Superior temporal gyrus (tissue), 1 donor: ENCODE results near the gene CYP27C1.
"Not testable (repeated sequence)": the region's sequence is repeated elsewhere in the genome, so short reads cannot be mapped to it uniquely, and the experiment has no call there.

Source experiments
- DNase-seq: peaks from one replicate; pipeline ENCODE4 v3.0.0-alpha.2; 2016; ENCODE audit errors: extremely low spot score

Gene CYP27C1

DNA sequence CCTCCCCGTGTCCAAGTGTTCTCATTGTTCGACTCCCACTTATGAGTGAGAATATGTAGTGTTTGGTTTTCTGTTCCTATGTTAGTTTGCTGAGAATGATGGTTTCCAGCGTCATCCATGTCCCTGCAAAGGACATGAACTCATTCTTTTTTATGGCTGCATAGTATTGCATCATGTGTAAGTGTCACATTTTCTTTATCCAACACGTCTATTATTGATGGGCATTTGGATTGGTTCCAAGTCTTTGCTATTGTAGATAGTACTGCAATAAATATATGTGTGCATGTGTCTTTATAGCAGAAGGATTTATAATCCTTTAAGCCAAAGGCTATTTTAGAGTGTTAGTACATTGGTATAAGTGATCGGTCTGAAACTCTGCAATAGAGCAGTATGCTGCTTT is 4.0 kb upstream of the CYP27C1 start:
- DNase-seq: not testable (repeated sequence)

DNA sequence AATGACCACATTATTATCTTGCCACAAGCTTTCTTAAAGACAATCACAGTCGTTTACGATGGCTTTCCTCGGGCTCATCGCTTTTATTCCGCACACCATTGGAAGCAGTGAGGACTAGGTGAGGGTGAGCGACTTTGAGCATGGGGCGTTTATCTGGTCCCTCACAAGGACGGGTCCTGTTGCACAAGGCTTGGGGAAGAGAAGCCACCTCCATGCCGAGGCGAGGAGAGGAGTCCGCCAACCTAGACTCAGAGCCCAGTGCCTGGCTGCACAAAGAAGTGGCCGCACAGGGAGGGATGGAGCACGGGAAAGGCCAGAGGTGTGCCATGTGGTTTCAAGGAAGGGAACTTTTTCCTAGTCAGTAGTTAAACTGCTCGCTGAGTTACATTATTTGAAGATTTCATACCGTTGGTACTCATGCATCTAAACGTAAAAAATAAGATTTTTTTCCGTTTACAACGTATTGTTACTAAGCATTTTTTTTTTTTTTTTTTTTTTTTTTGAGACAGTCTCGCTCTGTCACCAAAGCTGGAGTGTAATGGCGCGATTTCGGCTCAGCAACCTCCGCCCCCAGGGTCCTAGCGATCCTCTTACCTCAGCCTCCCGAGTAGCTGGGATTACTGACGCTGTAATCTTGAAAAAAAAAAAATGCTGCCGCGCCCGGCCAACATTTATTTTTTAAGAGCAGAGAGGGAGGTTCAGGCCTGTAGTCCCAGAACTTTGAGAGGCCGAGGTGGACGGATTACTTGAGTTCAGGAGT is 849 bp upstream of the CYP27C1 start:
- no peak for DNase-seq

DNA sequence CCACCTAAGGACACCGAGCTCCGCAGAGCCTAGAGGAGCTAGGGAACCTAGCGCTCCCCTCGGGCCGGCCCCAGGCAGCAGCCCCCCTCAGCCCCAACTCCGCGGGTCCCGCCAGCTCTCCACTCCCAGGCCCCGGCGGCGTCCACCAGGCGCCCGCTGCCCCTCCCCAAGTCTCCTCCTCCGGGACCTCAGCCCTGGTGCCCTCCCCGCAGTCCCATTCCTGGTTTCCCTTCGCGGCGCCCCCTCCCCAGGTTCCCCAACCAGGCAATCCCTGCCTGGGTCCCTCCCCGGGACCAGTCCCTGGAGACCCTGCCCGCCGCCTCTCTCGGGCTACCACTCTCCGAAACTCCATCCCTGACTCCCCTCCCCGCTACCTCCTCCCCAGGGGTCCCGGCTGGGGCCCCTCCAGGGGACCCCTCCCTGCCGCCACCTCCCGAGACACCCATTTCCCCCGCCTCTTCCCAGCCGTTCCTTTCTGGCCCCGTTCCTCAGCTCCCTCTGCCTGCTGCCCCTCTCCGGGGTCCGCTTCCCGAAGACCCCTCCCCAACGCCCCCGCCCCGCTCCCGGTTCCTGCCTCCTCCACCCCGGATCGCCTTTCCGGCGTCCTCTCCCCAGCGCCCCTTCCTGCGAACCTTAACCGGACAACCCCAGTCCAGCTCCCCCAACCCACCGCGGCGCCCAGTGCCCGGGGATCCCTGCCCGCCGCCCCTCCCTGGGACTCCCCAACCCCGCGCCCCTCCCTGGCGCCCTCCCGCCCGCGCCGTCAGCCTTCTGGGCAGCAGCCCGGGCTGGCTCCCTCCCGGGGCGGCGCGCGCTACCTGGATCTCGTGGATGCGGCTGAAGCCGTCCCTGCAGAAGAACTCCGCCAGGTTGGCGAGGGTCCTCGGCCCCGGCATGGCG is 678 bp downstream of the CYP27C1 start:
- DNase-seq: no peak

DNA sequence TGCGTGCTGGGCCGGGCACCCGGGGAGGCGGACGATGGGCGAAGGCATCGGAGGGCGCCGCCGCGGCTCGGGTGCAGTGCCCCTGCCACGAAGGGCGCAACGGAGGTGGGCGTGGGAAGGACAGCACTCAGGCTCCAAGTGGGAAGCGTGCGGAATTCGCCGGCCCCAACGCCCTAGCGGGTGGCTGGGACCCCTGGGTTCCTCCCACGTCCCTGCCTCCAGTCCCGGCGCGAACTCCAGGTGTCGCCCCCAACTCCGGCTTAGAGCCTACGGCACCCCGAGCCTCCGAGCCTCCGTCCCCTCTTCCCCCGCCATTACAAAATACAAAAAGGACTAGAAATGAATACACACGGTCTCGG is 1.3 kb downstream of the CYP27C1 start:
- DNase-seq: no peak

DNA sequence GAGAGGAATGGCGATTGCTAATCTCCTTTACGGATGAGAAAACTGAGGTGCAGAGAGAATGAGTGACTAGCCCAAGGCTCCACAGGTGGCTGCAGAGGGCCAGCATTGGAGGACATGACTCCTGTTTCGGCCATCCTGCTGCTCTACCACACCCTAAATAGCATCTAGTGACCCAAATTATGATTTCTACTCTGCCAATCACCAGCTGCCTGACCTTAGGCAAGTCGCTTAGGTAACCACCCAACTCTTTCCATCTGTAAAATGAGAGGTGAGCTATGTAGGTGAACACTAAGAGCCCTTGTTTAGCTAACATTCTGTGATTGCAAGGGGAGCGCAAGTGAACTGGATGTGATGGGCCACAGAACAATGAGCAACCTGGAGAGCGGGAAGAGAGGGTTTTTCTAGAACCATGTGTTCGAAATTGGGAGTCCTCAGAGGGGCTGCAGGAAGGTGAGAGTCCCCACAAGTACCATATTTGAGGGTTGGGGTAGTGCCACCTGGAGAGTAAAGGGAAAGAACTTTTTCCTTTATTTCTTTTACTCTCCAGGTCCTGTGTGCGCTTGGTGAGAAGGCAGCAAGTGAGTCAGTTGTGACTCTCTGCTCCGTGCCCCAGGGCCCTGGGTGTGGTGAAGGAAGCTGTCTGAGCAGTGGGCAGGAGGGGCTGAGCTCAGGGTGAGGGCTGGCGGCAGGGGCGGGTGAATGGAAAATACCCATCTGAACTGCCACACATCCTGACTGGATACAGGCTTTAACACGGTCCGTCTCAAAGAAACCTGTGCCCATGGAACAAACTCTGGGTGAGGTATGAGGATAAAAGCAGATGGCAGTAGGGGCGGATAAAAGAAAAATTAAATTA is 2.4 kb downstream of the CYP27C1 start:
- no peak for DNase-seq

GRCh38 chr2:127216593-127216992 is 3.5 kb downstream of the CYP27C1 start:
- no peak for DNase-seq

DNA sequence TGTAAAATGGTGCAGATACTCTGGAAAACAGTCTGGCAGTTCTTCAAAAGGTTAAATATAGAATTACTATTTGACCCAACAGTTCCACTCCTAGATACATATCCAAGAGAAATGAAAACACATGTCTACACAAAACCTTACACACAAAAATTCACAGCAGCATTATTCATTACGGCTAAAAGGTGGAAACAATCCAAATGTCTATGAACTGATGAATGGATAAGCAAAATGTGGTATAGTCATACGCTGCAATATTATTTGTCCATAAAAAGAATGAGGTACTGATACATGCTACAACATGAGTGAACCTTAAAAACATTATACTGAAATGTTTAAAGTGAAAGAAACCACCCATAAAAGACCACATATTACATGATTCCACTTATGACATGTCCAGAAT is 4.0 kb downstream of the CYP27C1 start:
- DNase-seq: no peak

- not testable (repeated sequence) for DNase-seq
Observed at GRCh38 chr2:127214201-127214600, 5.9 kb downstream of the CYP27C1 start.

GRCh38 chr2:127208313-127208712 is 11.8 kb downstream of the CYP27C1 start:
- no peak for DNase-seq

DNA sequence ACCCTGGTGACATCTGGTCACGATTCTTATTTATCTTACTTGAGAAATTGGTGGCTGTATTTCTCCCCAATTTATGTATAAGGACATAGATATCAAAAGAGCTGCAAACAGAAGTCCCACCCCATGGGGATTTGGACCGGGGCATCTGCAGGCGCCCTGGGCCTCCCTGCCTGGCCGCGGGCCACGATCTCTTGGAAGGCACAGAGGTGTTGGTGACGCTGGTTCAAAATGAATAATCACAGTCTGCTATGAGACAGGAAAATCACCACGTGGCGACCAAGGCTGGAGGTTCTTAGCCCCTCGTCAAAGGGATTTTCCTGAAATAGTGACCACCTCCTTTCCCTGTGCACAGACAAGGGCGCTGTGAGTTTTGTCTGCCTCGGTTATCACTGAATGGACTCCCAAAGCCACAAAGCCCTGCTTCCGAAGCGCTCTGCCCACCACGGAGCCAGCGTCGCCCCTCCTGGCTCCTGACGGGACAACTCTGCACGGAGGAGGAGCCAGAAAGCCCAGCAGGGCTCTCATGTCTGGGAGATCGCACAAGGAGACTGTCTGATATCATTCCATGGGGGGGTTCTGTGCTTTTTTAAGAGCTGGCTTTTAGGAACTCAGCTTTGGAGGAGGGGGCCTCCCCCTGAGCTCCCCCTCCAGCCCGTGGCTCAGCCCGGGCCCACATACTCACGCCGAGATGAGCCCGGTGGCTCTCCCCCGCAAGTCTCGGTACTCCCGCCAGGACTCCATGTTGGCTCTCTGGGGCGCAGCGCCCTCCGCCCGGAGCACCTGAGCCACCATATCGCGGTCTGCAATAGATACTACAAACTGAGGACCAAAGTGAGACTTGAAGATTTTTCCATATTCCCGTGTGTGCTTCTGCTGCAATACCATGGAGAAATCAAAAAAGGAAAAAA is 14.6 kb downstream of the CYP27C1 start:
- no peak for DNase-seq

- no peak for DNase-seq
Observed at GRCh38 chr2:127201452-127201851, 18.6 kb downstream of the CYP27C1 start.

DNA sequence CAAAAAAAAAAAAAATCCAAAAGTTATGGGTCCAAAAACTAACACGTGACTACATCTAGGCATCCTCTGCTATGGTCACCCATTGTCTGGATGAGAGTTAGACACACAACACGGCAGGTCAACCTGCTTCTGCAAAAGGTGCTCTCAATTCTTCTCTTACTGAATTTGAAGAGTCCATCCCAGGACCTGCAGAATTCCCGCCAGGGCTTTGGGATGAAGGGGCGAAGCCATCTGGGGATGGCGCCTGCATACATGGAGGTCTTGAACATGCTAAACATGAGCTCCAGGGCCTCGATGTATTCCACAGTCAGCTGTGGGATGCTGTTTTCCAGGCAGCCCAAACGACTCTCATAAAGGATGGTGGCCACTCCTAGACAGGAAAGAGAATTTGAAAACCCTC is 19.1 kb downstream of the CYP27C1 start:
- DNase-seq: no peak

GRCh38 chr2:127199223-127199622 is 20.9 kb downstream of the CYP27C1 start:
- no peak for DNase-seq

- no peak for DNase-seq
Observed at GRCh38 chr2:127197475-127198385, 22.4 kb downstream of the CYP27C1 start.

DNA sequence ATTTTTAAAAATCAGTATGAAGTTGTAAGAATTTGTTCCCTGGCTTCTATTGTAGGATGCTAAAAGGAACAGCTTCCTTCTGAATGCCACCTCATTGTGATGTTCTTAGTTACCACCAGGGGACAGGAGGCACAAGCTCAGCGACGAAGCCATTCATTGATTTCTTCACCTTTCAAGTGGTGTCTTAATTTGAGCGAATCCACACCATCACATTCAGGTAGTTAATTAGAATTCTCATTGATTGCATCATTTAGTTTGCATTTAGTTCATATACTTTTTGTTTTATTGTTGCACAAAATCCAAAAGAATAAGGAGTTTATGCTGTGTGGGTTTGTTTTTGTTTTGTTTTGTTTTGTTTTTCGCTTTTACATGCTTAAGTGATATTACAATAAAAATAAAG is 23.1 kb downstream of the CYP27C1 start:
- no peak for DNase-seq

DNA sequence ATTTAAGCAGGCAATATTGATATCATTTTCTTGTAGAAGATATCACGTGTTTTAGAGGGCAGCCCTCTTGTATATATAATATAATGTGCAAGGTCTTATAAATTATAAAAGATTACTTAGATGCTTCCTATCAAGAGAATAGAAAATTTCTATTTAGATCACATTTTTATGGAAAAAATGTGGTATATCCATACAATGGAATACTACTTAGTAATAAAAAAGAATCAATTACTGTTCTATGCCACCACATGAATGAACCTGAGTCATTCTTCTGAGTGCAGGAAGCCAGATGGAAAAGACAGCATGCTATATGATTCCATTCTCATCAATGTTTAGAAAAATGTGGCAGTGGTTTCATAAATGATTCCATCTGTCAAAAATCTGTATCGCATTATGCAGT is 23.6 kb downstream of the CYP27C1 start:
- DNase-seq: no peak

DNA sequence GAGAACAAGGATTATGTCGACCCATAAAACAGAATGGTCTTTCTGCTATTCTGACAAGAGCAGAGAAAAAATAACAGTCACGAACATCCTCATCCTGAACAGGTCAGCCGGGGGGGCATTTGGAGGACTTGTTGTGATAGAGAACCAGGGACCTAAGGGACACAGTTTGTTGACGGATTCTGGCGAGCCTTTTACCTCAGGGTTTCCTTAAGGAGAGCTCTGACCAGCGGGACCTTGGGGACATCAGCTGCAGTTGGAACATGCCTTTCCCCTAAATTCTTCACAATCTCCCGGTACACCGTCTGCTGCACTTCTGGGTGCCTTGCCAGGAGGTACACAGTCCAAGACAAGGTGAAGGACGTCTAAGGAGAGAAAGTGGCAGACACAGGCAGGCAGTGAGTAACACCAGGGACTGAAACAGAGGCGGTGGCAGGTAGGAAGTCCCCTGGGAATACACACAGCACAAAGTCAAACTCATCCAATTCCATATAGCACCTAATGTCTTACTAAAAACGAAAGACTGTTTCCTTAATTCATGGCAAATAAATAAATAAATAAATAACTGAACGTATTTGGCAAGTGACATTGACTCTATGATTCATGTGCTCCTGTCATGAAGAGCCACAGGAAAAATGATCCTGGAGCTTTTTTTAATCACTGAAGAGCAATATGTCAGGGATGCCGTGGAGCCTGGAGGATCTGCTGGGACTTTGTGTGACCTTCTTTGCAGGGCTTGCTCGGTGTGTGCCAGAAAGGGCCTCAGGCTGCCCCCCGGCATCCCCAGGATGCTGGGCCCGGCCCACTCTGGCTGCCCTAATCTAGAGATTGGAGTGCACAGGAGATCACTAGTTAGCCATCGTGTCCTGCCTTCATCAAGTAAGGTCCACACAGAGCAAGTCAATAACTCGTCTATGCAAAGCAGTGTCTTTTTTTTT is 24.7 kb downstream of the CYP27C1 start:
- no peak for DNase-seq

- DNase-seq: no peak
Observed at GRCh38 chr2:127194447-127194846, 25.7 kb downstream of the CYP27C1 start.

DNA sequence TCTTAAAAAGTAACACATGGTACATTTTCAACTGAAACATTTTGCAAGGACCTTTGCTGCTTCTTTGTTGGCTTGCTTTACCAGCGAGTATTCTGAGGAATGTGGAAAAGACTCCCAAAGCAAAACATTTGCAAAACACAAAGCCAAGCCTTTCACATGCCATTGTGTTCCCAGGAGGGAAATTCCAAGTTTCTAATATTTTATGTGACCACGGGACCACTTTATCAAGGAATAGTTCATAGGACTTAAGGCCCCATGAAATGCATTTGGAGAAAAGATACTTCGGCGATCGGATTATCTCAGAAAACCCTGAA is 26.2 kb downstream of the CYP27C1 start:
- no peak for DNase-seq
